GM12801 (cell line): ENCODE measurements around the gene UBLCP1.

Experiments used
- CTCF ChIP-seq: IDR thresholded peaks from one replicate; pipeline ENCODE4 v1.5.1; 2011; ENCODE audit warnings: control low read depth; ENCODE audit not compliant: insufficient read length; ENCODE audit errors: extremely low read depth

Gene UBLCP1

GRCh38 chr5:159223469-159223868, 39.6 kb upstream of the UBLCP1 start:
- TF ChIP-seq CTCF = no peak

DNA sequence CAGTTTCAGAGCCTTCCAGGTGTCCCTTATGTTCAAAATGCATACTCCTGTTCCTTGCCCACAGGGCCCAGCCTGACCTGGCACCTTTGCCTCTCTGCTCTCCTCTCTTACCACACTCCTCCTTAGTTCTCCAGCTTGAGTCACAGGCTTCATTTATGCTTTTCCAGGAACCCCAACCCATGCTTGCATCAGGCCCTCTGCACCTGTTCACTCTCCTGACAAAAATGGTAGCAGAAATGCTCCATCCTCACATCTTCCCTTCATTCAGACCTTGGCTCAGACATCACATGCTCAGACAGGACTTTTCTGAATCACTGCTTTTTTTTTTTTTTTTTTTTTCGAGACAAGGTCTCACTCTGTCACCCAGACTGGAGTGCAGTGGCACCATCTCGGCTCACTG, 38.6 kb upstream of the UBLCP1 start:
- TF ChIP-seq CTCF = no peak

DNA sequence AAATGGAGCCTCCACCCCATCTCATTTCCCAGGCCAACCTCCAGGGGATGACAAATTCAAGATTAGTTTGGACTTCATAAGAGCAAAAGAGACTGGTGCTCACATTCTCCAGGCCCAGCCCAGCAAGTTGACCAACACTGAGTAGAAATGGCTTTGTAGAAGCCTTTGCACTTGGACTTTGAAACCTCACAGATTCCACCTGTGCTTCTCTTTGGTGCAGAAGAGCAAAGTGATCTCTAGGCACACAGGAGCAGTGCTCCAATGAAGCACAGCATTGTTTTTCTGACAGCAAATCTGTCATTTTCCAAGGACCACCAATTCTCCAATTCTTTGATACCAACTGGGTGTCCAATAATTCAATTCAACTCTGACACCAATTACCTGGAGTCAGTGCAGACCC, 36.6 kb upstream of the UBLCP1 start:
- TF ChIP-seq CTCF = no peak

DNA sequence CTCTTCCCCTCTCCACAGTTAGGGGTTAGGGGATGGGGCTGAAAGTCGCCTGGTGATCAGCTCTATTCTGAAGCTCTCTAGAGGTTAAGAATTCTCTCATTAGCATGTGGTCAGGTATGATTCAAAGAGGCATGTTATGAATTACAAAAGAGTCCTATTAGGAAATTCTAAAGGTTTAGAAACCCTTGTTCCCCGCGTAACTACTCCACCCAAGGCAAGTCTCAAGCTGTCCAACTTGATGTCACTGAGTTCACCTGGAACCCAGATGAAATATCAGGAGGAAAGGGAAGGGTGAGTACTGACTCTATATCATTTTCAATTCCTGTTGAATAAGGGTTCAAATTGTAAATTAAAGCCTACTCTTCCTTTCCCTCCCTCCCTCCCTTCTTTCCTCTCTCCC, 35.6 kb upstream of the UBLCP1 start:
- TF ChIP-seq CTCF = no peak

GRCh38 chr5:159230657-159231056, 32.4 kb upstream of the UBLCP1 start:
- TF ChIP-seq CTCF = no peak

- no peak for TF ChIP-seq CTCF
Observed at GRCh38 chr5:159231167-159231566, 31.9 kb upstream of the UBLCP1 start.

DNA sequence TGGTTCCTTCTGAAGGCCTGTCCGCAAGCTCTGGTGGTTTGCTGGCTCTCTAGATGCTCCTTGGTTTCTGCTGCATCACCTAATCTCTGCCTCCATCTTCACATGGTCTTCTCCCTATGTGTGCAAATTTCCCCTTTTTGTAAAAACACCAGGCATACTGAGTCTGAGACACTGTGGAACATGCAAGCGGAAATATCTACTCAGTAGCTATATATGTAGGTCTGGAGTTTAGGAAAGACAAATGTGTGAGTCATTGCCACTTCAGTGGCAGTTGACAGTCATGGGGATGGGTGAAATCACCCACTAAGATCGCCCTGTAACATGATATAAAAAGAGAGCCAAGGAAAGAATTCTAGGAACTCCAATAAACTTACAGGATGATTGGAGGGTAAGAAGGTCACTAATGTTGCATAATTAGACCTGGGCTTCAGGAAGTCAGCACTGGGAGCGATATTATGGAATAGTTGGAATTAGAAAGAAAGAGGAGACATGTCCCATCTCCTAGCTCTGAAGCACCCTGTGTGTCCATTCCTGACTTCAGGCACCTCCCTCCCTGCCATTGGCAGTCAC, 22.7 kb upstream of the UBLCP1 start:
- no peak for TF ChIP-seq CTCF
